HepG2 (cell line): ENCODE data around the gene ATP8B2. TPM values are rescaled to one million over a fixed set of nuclear protein-coding genes. Genes with fewer than 3 reads are reported as not detected.

ENCODE experiments used
- CEBPZ ChIP-seq: IDR thresholded peaks from 2 replicates; pipeline ENCODE4 v1.6.1; 2012; ENCODE audit warnings: low read length, improper control_type of control experiment
- HNF4G ChIP-seq, 2 experiments: sonication (generic) in 1 of 2; formaldehyde crosslinking in 1 of 2; IDR thresholded peaks; 2 replicates each; pipeline versions ENCODE4 v1.4.0 to v1.6.1; 2011 to 2020; ENCODE audit warnings: borderline replicate concordance in 2 of 2, low read depth in 2 of 2, mild to moderate bottlenecking in 2 of 2, low read length in 1 of 2, missing genetic modification reagents in 1 of 2, moderate library complexity in 1 of 2
- HNRNPH1 ChIP-seq: fragments of 200-400 bp; formaldehyde crosslinking; optimal IDR thresholded peaks from 2 replicates; pipeline ENCODE3; 2017; ENCODE audit warnings: mild to moderate bottlenecking, low read depth, low read length
- HOMEZ ChIP-seq: IDR thresholded peaks from 2 replicates; pipeline ENCODE4 v1.6.1; 2016; ENCODE audit warnings: low read depth
- KLF9 ChIP-seq: IDR thresholded peaks from 2 replicates; pipeline ENCODE4 v1.6.1; 2016; ENCODE audit warnings: low read depth
- MED13 ChIP-seq: sonication (generic); formaldehyde crosslinking; IDR thresholded peaks from 2 replicates; pipeline ENCODE4 v1.5.0; 2020; ENCODE audit warnings: missing genetic modification reagents
- MXI1 ChIP-seq: IDR thresholded peaks from 3 replicates; pipeline ENCODE4 v1.6.1; 2012; ENCODE audit warnings: low read depth, low read length, inconsistent platforms, borderline replicate concordance
- PATZ1 ChIP-seq: sonication (generic); formaldehyde crosslinking; IDR thresholded peaks from 2 replicates; pipeline ENCODE4 v1.4.0; 2020; ENCODE audit warnings: missing genetic modification reagents
- PAXIP1 ChIP-seq: sonication (generic); formaldehyde crosslinking; conservative IDR thresholded peaks from 2 replicates; pipeline ENCODE4 v1.4.0; 2020; ENCODE audit warnings: mild to moderate bottlenecking, missing genetic modification reagents, moderate library complexity
- PBX3 ChIP-seq: sonication (generic); formaldehyde crosslinking; IDR thresholded peaks from 2 replicates; pipeline ENCODE4 v1.8.1; 2023; ENCODE audit warnings: missing genetic modification reagents, inconsistent platforms, borderline replicate concordance
- POLR2G ChIP-seq: fragments of 200-400 bp; formaldehyde crosslinking; IDR thresholded peaks from 2 replicates; pipeline ENCODE4 v1.6.1; 2018; ENCODE audit warnings: mild to moderate bottlenecking, low read depth, low read length, moderate library complexity
- SALL1 ChIP-seq: sonication (generic); formaldehyde crosslinking; IDR thresholded peaks from 2 replicates; pipeline ENCODE4 v1.8.0; 2022; ENCODE audit warnings: mild to moderate bottlenecking, missing genetic modification reagents
- STAG1 ChIP-seq: sonication (generic); formaldehyde crosslinking; IDR thresholded peaks from 2 replicates; pipeline ENCODE4 v1.4.0; 2020; ENCODE audit warnings: missing genetic modification reagents
- WIZ ChIP-seq: sonication (generic); formaldehyde crosslinking; IDR thresholded peaks from 2 replicates; pipeline ENCODE4 v1.5.1; 2020; ENCODE audit warnings: mild to moderate bottlenecking, missing genetic modification reagents
- ZNF234 ChIP-seq: sonication (generic); formaldehyde crosslinking; conservative IDR thresholded peaks from 2 replicates; pipeline ENCODE4 v1.5.1; 2020; ENCODE audit warnings: mild to moderate bottlenecking, missing genetic modification reagents
- ZNF282 ChIP-seq: fragments of 450-650 bp; IDR thresholded peaks from 2 replicates; pipeline ENCODE4 v1.6.1; 2018; ENCODE audit not compliant: partially characterized antibody
- ZNF670 ChIP-seq: sonication (generic); formaldehyde crosslinking; IDR thresholded peaks from 2 replicates; pipeline ENCODE4 v1.8.0; 2022; ENCODE audit warnings: mild to moderate bottlenecking, missing genetic modification reagents, borderline replicate concordance
- polyA plus RNA-seq, 8 experiments: library from polyadenylated mRNA; depleted of rRNA in 3 of 8; stranded (reverse) in 7 of 8; unstranded in 1 of 8; fragments of >200 nt; fragmentation: Illumina TruSeq in 4 of 8; extraction: Trizol in 4 of 8; gene quantifications; 2 replicates each; pipeline versions ENCODE4 v1.2.1 to v1.2.3, GENCODE V29; 2011 to 2016; ENCODE audit warnings: low read depth in 4 of 8, missing spikeins in 1 of 8, mixed read lengths in 1 of 8; ENCODE audit not compliant: insufficient read depth in 1 of 8
- total RNA-seq, 5 experiments: library from RNA; depleted of rRNA; stranded (reverse); fragments of >200 nt; fragmentation: Illumina TruSeq; extraction: Trizol; gene quantifications; 2 replicates each; pipeline ENCODE4 v1.2.3, GENCODE V29; 2016; ENCODE audit warnings: low read depth in 1 of 5

Gene ATP8B2
- total and polyA plus RNA-seq, 2 of the 13 experiments (the other 11 are each of a cell fraction or from before 2014, with no cell fraction given): 20.4 to 39.3 TPM

- TF ChIP-seq HNRNPH1: no peak
- no peak for TF ChIP-seq CEBPZ
- TF ChIP-seq ZNF282: no peak
- TF ChIP-seq STAG1: peak; percentile 80
- no peak for TF ChIP-seq ZNF670 (CRISPR knock-in tag)
- TF ChIP-seq ZNF234: no peak
- no peak for TF ChIP-seq KLF9
- TF ChIP-seq PATZ1: peak; percentile 42; the same call in 1 of the 2 replicates
- TF ChIP-seq POLR2G: peak; percentile 76
- TF ChIP-seq MXI1: 0 out of 3 replicates have a peak, but pooled peaks have one; percentile 15
- no peak for TF ChIP-seq MED13 (CRISPR knock-in tag)
- no peak for TF ChIP-seq PAXIP1
- no peak for TF ChIP-seq WIZ (CRISPR knock-in tag)
- no peak for TF ChIP-seq HNF4G (IDR thresholded peaks at IDR 0.05; ENCODE audit: borderline replicate concordance, low read depth, low read length)
- no peak for TF ChIP-seq HNF4G (CRISPR knock-in tag; IDR thresholded peaks at IDR 0.05; ENCODE audit: borderline replicate concordance, low read depth)
- no peak for TF ChIP-seq SALL1 (CRISPR knock-in tag)
- no peak for TF ChIP-seq PBX3
- TF ChIP-seq HOMEZ (CRISPR knock-in tag): no peak
These were observed 9.8 kb downstream of the ATP8B2 start (continued) for GRCh38 chr1:154335025-154335714.
